NOMO-1 (cell line): Measurements from ENCODE around the gene ZIC2.
"Not testable (repeated sequence)": the region's sequence is repeated elsewhere in the genome, so short reads cannot be mapped to it uniquely, and the experiment has no call there.

Experiments
- DNase-seq, 2 experiments: peaks; one replicate each; lab custom pipeline; 2025; ENCODE audit not compliant: unreplicated experiment in 2 of 2; lab: John Stamatoyannopoulos, UW

Gene ZIC2

GRCh38 chr13:99981735-99982035, at the start of gene ZIC2:
Gene ZIC2 (plus strand): TSS chr13:99981784. CDS start chr13:99982065, 281 bp downstream.
- no peak for DNase-seq

- DNase-seq = no peak
Measured at GRCh38 chr13:99932912-99933311, 48.7 kb upstream of the ZIC2 start.

GRCh38 chr13:99935772-99936171, 45.8 kb upstream of the ZIC2 start:
- DNase-seq = no peak

- DNase-seq = no peak
Measured at GRCh38 chr13:99938635-99939034, 42.9 kb upstream of the ZIC2 start.

- no peak for DNase-seq
Measured at GRCh38 chr13:99941086-99941485, 40.5 kb upstream of the ZIC2 start.

GRCh38 chr13:99941911-99942310, 39.7 kb upstream of the ZIC2 start:
- DNase-seq = no peak

- no peak for DNase-seq
Measured at GRCh38 chr13:99944102-99944501, 37.5 kb upstream of the ZIC2 start.

GRCh38 chr13:99944606-99945005, 37.0 kb upstream of the ZIC2 start:
- DNase-seq = no peak

GRCh38 chr13:99945515-99945914, 36.1 kb upstream of the ZIC2 start:
- not testable (repeated sequence) for DNase-seq

GRCh38 chr13:99947666-99948065, 33.9 kb upstream of the ZIC2 start:
- no peak for DNase-seq

GRCh38 chr13:99948411-99948810, 33.2 kb upstream of the ZIC2 start:
- DNase-seq = no peak

- DNase-seq = no peak
Measured at GRCh38 chr13:99948907-99949678, 32.5 kb upstream of the ZIC2 start.

GRCh38 chr13:99949679-99950413, 31.7 kb upstream of the ZIC2 start:
- DNase-seq = no peak

GRCh38 chr13:99951666-99952065, 29.9 kb upstream of the ZIC2 start:
- DNase-seq = not testable (repeated sequence)

GRCh38 chr13:99953138-99953755, 28.3 kb upstream of the ZIC2 start:
- no peak for DNase-seq

GRCh38 chr13:99955107-99955746, 26.4 kb upstream of the ZIC2 start:
- no peak for DNase-seq

GRCh38 chr13:99955747-99956472, 25.7 kb upstream of the ZIC2 start:
- DNase-seq = no peak

- DNase-seq = no peak
Measured at GRCh38 chr13:99956473-99957349, 24.9 kb upstream of the ZIC2 start.

GRCh38 chr13:99958406-99959126, 23.0 kb upstream of the ZIC2 start:
- no peak for DNase-seq
